Activated CD4-positive, CD25-positive, alpha-beta regulatory T cell treated with anti-CD3 and anti-CD28 coated beads, Interleukin-2, amount 50 U/mL, for 72 hours (primary cell): ENCODE data around the gene PDXP.
A peak's percentile ranks its signal among the peaks of the same experiment; 100 is the strongest.
"Not testable (repeated sequence)": the region's sequence is repeated elsewhere in the genome, so short reads cannot be mapped to it uniquely, and the experiment has no call there.

Experiments
- DNase-seq: peaks from one replicate; pipeline ENCODE4 v3.0.0; 2021

Gene PDXP, protein sequence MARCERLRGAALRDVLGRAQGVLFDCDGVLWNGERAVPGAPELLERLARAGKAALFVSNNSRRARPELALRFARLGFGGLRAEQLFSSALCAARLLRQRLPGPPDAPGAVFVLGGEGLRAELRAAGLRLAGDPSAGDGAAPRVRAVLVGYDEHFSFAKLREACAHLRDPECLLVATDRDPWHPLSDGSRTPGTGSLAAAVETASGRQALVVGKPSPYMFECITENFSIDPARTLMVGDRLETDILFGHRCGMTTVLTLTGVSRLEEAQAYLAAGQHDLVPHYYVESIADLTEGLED

DNA sequence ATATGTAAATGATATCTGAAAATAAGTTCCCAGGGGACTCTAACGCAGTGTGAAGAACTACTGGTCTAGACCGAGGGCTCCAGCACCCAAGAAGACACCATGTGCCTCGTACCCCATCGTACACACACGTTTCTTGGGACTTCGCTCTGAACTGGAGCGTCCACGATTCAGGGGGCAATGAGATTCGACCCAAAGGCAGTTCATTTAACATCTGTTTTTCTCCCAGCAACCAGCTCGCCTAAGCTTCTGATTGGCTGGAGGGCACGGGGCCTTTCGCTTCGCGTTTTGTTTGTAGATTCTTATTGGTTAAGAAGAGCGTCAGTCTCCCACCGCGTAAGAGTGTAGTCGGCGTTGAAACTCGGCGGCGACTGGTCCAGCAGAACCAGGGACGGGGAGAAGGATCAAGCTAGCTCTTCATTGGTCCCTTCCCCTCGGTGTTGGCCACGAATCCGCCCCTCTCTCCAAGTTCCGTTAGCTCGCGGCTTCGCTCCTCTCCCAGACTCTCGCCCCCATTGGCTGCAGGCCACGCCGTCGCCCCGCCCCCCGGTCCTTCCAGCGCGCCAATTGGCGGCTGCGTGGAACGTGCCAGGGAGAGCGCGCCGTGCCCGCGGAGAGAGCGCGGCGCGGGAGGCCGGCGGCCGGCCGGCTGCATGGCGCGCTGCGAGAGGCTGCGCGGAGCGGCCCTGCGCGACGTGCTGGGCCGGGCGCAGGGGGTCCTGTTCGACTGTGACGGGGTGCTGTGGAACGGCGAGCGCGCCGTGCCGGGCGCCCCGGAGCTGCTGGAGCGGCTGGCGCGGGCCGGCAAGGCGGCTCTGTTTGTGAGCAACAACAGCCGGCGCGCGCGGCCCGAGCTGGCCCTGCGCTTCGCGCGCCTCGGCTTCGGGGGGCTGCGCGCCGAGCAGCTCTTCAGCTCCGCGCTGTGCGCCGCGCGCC is at the start of gene PDXP:
TSS of gene PDXP (plus strand) at position 591 of the 933 bp plus-strand sequence. CDS start at position 651, 60 bp downstream.
- peak; percentile 99 for DNase-seq

DNA sequence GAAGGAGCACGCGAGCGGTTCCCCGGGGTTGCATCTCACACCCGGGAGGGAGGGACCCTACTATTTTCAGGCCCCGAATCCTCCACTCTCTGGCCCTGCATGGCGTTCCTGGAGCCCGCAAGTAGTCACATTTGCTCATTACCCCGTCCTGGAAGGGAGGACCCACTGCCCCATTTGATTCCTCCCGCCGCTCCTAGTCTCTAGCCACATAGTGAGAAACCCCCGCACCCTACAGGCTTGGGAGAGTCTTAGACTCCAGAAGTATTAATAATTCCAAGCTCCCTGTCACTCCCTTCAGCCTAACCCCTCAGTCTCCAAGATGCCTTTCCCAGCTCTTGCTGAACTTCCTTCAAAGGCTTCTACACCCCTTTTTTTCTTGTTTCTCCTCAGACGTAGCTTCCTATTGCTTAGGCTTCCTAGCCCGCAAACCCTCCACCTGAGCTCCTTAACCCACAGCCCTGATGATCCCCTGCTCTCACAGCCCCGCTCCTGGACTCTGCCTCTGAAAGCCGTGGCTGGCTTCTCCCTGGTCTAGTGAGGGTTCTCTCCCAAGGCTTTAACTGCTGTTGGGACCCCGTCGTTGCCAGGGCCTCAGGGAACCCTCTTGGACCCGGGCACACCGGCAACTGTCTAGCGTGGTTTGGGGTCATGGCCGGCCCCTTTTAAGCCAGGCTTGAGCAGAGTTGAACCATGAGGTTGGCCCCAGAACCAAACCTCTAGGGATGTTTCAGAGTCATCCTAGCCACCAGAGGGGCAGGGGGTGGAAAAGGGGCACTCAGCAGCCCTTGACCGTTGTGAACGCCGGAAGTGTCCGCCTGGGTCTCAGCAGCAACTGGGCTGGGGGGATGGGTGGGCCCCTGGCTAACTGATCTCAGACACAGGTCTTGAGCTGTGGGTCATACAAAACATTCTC is 49.0 kb upstream of the PDXP start:
- DNase-seq = no peak

DNA sequence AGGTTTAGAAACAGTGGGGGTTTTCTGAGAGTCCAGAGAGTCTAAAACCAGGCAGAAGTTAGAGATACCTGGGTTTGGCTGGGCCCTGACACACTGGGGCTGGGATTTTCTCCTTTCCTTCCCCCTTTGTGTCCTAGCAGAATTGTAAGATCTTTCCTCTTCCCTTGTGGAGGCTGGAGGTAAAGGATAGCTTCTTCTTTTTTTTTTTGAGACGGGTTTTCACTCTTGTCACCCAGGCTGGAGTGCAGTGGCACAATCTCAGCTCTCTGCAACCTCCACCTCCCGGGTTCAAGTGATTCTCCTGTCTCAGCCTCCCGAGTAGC is 48.4 kb upstream of the PDXP start:
- not testable (repeated sequence) for DNase-seq

DNA sequence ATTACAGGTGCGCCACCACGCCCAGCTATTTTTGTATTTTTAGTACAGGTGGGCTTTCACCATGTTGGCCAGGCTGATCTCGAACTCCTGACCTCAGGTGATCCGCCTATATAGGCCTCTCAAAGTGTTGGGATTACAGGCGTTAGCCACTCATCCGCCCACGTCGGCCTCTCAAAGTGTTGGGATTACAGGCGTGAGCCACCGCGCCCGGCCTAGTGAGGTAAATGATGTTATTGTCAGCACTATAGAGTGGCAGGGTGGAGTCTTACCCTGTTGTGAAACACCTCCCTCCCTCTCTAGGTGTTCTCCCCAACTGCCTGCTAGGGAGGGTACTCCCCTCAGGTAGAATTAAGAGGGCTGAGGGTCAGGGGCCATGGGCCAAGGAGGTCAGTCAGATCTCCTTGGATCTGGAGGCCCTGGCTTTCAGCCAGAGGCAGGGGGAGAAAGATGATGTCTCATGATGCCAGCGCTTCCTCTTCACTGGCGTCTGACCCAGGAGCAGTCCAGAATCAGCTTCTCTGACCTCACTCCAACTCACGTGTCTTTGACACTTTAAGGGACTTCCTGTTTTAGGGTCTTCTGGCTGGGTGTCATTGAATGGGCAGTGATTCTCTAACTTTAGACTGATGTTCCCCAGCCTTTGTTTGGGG is 47.9 kb upstream of the PDXP start:
- no peak for DNase-seq

GRCh38 chr22:37611207-37611606 is 47.3 kb upstream of the PDXP start:
- no peak for DNase-seq

- no peak for DNase-seq
Observed at GRCh38 chr22:37616201-37617083, 42.1 kb upstream of the PDXP start.

- no peak for DNase-seq
Observed at GRCh38 chr22:37617431-37617830, 41.1 kb upstream of the PDXP start.

DNA sequence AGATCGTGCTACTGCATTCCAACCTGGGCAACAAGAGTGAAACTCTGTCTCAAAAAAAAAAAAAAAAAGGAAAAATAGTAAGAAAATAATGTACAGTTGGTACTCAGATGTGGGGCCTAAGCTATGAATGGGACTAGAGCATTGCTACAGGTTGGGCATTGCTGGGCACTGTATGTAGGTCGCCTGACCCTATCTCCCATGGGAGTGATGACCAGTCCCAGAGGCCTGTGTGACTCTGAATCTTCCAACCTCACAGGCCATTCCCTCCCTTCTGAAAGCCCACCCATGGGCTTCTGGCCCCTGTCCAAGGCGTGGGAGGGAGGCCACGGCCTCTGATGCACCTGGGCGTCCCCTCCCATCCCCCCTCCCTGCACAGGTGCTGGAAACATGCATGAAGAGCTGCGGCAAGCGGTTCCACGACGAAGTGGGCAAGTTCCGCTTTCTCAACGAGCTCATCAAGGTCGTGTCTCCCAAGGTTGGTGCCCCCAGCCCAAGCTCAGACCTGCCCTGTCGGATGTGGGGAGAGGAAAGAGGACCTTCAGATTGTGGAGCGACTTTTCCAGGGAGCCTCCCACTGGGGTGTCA is 40.4 kb upstream of the PDXP start:
- no peak for DNase-seq

- no peak for DNase-seq
Observed at GRCh38 chr22:37618674-37619073, 39.8 kb upstream of the PDXP start.

DNA sequence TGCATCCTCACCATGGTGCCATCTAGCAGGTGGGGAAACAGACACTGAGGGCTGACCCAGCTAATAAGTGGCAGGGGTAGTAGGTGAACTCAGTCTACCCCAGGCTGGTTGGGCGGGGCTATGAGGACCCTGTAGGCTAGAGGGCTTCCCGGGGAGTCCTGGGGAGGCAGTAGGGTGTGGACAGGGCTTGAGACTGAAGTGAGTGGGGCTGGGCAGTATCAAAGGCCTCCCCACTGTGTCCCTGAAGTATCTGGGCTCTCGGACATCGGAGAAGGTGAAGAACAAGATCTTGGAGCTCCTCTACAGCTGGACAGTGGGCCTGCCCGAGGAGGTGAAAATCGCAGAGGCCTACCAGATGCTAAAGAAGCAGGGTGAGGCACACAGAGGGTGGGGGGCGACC is 38.5 kb upstream of the PDXP start:
- no peak for DNase-seq

DNA sequence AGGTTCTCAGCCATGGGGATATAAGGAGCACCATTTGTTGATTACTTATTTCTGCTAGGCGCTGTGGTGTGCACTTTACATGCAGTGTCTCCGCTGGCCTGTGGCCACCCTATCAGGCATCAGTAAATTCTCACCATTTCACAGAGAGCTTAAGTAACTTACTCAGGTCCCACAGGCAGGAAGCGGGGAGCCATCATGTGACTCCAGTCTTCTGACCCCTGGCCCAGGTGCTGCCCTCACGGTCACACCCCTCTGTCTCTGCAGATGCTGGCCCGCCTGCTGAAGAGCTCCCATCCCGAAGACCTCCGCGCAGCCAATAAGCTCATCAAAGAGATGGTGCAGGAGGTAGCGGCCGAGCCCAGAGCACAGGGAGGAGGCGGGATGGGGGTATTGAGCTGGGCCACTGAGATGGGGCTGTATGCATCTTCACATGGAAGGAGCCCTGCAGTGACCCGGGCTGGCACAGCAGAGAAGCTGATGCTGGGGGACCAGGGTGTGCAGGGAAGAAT is 37.1 kb upstream of the PDXP start:
- DNase-seq = no peak

- DNase-seq = peak; percentile 75
Observed at GRCh38 chr22:37623075-37624016, 35.2 kb upstream of the PDXP start.

- no peak for DNase-seq
Observed at GRCh38 chr22:37624017-37624365, 34.5 kb upstream of the PDXP start.

DNA sequence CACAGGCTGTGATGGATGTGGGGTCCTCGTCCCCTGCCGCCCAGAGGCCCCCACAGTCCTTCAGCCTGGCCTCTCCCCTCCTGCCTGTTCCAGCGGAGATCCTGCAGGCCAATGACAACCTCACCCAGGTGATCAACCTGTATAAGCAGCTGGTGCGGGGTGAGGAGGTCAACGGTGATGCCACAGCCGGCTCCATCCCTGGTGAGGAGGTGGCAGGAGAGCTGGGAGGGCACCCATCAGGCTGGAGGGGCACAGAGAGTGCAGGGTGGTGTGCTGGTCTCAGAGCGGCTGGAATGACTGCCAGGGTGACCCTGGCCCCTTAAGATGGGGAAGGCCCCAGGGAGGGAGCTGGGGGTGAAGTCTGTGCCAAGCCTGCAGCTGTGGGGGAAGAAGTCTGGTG is 33.6 kb upstream of the PDXP start:
- no peak for DNase-seq

DNA sequence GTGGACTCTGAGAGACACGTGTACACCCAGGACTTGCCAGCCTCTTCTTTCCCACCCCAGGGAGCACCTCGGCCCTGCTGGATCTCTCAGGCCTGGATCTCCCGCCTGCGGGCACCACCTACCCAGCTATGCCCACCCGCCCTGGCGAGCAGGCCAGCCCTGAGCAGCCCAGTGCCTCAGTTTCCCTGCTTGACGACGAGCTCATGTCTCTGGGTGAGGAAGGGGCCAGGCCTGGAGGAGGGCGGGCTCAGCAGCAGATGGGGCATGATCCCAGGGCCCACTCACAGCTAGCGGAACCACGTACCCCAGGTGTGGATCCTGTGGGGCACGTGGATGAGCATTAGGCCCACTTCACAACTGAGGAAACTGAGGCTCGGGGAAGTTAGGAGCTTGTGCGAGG is 32.8 kb upstream of the PDXP start:
- no peak for DNase-seq

GRCh38 chr22:37626144-37626543 is 32.4 kb upstream of the PDXP start:
- DNase-seq = no peak

DNA sequence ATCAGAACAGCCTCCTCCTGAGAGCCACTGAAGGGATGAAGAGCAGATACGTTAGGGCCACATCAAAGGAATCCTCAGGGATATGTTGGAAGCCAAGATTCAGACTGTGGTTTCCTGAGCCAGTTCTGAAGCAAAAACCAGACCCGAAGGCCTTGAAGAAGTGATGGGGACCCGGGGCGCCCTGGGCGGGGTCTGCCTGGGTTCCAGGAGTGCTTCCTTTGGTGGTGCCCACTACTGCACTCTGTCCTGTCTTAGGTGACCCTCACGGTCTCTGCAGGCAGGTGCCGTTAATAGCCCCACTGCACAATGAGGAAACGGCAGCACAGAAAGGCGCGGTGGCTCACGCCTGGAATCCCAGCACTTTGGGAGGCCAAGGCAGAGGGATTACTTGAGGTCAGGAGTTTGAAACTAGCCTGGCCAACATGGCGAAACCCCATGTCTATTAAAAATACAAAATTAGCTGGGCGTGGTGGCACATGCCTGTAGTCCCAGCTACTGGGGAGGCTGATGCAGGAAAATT is 31.9 kb upstream of the PDXP start:
- no peak for DNase-seq

GRCh38 chr22:37627121-37627520 is 31.4 kb upstream of the PDXP start:
- no peak for DNase-seq

DNA sequence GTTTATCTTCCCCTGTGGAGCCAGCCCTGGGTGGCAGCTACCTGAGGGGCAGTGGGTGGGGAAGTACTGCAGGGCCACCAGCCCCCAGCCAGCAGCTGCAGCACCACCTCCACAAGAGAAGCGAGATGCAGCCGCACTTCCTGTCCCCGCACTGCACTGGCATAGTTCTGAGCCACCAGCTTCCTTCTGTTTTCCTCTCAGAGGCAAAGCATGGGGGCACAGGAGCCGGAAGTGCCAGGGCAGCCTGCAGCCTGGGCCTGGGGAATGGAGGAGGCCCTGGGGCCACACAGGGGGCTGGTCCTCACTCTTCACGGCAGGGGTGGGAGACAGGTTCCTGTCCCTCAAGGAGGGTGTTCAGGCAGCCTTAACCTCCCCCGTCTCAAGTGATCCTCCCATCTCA is 31.0 kb upstream of the PDXP start:
- no peak for DNase-seq

DNA sequence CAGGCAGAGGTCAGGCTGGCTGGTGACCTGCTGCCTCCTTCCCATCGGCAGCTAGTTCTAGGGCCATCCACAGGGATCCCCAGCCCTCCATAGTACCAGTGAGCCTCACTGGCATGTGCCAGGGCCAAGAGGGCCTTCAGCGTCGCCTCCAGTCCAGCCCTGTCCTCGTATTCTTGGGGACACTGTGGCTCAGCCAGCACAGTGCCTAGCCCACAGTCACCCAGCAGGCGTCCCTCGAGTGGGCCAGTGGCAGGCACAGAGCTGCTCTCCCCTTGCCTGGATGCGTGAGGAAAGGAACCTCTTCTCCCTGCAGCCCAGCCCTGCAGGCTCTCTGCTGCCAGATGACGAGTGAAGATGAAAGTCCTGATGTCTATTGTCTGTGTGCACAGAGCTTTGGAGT is 29.7 kb upstream of the PDXP start:
- no peak for DNase-seq
